Tibial artery (tissue), 4 donors: ENCODE data around the gene SLC38A10.

Experiments
- DNase-seq, 2 donors: peaks; one replicate each; pipeline ENCODE4 v3.0.0-alpha.2; 2019
- H3K27ac ChIP-seq, 2 donors: fragments of 200-600 bp; sonication (generic) in 1 of 2; 1 replicate in 1 of 2; 2 replicates in 1 of 2; pipeline ENCODE4 v1.5.1; 2018 to 2019; ENCODE audit warnings: mild to moderate bottlenecking in 1 of 2
- H3K27me3 ChIP-seq, 2 donors: fragments of 200-600 bp; sonication (generic) in 1 of 2; one replicate each; pipeline versions ENCODE4 v1.5.1 to v1.6.0; 2016 to 2019
- H3K36me3 ChIP-seq, 3 donors: fragments of 200-600 bp; sonication (generic) in 2 of 3; one replicate each; pipeline ENCODE4 v1.5.1; 2016 to 2019; ENCODE audit warnings: mild to moderate bottlenecking in 2 of 3
- H3K4me1 ChIP-seq, 4 donors: fragments of 200-600 bp; sonication (generic) in 2 of 4; 1 replicate in 3 of 4; 2 replicates in 1 of 4; pipeline ENCODE4 v1.5.1; 2016 to 2019
- H3K4me3 ChIP-seq, 2 donors: fragments of 200-600 bp; sonication (generic) in 1 of 2; 1 replicate in 1 of 2; 2 replicates in 1 of 2; pipeline ENCODE4 v1.5.1; 2018 to 2019; ENCODE audit warnings: mild to moderate bottlenecking in 2 of 2
- H3K9me3 ChIP-seq, 3 donors: fragments of 200-600 bp; sonication (generic) in 1 of 3; one replicate each; pipeline ENCODE4 v1.5.1; 2016 to 2019
- CTCF ChIP-seq, 2 experiments: fragments of 200-600 bp in 1 of 2; fragments of 450-650 bp in 1 of 2; IDR thresholded peaks; one replicate each; pipeline ENCODE4 v1.5.1; 2017 to 2019; ENCODE audit warnings: antibody characterized with exemption in 2 of 2, mild to moderate bottlenecking in 1 of 2, moderate library complexity in 1 of 2
- intact Hi-C: fragments of 100-400 bp; cut with DNase I; formaldehyde crosslinking; loops from one replicate; pipeline ENCODE4 v1.15.0; 2023; ENCODE audit warnings: low total_unique reads

The SLC38A10 gene

GRCh38 chr17:81282876-81283275, 12.2 kb downstream of the SLC38A10 start:
- intact Hi-C loops: no loop called here
- Histone ChIP-seq H3K9me3 (no peaks in the 10 kb centered on the region), H3K27ac (no peak overlapping the region), H3K27me3 (no peaks in the 10 kb centered on the region), H3K36me3 (peaks cover 9 to 73% (median 57%) of the 10 kb centered on the region in 3 donors), H3K4me1 (peaks cover 0 to 22% (median 11%) of the 10 kb centered on the region in 4 donors), H3K4me3 (no peak overlapping the region)
- no peak for DNase-seq
- no peak for TF ChIP-seq CTCF (IDR thresholded peaks at IDR 0.05)

DNA sequence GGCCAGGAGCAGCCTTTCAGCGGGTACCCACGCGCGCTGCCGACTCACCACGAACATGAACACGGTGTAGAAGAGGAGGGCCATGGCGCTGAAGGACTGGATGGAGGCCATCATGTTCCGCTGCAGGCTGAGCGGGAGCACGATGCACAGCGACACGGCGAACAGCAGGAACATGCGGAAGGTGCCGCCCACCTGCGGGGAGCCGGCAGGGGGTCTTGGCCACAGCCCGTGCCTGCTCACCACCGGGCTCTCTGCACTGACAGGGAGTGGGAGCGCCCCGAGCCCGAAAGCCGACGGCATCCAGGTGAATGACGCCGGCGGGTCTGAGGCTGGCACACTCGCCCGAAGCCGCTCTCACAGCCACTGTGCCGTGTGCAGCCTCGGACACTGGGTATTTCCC, 13.0 kb downstream of the SLC38A10 start:
- Histone ChIP-seq H3K4me1 (peaks cover 0 to 22% (median 11%) of the 10 kb centered on the region in 4 donors), H3K27ac (no peak overlapping the region), H3K36me3 (peaks cover 9 to 73% (median 54%) of the 10 kb centered on the region in 3 donors), H3K9me3 (no peaks in the 10 kb centered on the region), H3K27me3 (no peaks in the 10 kb centered on the region), H3K4me3 (no peak overlapping the region)
- DNase-seq: no peak
- no peak for TF ChIP-seq CTCF (IDR thresholded peaks at IDR 0.05)
- intact Hi-C loops: no loop called here

- peaks cover 21 to 82% (median 67%) of the 10 kb centered on the region in 3 donors for H3K36me3 ChIP-seq
- H3K4me3 ChIP-seq: no peak overlapping the region
- intact Hi-C loops: no loop called here
- no peak overlapping the region for H3K27ac ChIP-seq
- no peaks in the 10 kb centered on the region for H3K27me3 ChIP-seq
- peaks cover 0 to 12% (median 2%) of the 10 kb centered on the region in 4 donors for H3K4me1 ChIP-seq
- H3K9me3 ChIP-seq: no peaks in the 10 kb centered on the region
- DNase-seq: no peak
- TF ChIP-seq CTCF (IDR thresholded peaks at IDR 0.05): no peak
Measured at GRCh38 chr17:81280571-81280970, 14.5 kb downstream of the SLC38A10 start.

DNA sequence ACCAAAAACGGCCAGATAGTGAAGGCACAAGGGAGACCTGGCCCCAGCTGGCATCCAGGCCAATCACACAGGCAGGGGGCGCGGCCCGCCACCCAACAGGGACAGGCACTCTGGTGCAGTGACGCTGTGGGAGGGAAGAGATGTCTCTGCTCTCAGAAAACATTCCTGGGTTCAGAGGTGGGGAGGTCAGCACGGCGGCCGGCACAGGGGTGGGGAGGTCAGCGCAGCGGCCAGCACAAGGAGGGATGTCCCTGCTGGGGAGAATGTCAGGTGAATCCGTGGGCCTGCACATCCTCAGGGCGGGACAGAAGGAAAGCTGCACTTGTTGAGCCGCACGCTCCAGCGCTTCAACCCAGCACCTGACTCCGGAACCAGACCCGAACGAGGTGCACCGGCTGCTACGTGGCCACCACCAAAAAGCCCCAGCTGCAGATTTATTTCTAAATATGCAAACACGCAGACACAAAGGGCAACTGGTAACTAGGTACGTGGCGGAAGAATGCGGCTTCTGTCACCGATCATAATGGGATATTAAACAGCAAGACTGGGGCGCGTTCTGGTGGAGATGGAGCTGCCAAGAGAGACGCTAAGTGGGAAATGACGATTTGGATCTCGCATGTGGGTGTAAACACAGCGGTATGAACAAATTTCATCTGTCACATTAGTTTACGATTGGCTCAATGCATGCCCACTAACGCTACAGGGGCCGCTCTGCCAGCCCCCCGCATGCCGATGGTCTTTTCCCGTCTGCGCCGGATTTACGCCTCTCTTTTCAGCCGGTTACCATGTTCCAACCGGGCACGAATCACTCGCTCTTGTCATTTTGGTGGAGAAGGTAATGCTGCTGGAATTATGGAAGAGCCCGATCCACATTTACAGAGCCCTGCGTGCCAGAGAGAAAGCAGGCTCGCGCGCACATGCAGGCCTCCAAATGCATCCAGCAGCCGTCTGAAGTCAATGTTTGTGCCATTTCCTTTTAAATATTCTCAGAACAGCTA, 15.5 kb downstream of the SLC38A10 start:
- TF ChIP-seq CTCF (IDR thresholded peaks at IDR 0.05): no peak
- Histone ChIP-seq H3K4me3 (no peak overlapping the region), H3K27me3 (no peaks in the 10 kb centered on the region), H3K36me3 (peaks cover 27 to 92% (median 74%) of the 10 kb centered on the region in 3 donors), H3K27ac (no peak overlapping the region), H3K4me1 (peaks cover 0 to 2% (median 0%) of the 10 kb centered on the region in 4 donors), H3K9me3 (no peaks in the 10 kb centered on the region)
- intact Hi-C loops: no loop called here
- no peak for DNase-seq

DNA sequence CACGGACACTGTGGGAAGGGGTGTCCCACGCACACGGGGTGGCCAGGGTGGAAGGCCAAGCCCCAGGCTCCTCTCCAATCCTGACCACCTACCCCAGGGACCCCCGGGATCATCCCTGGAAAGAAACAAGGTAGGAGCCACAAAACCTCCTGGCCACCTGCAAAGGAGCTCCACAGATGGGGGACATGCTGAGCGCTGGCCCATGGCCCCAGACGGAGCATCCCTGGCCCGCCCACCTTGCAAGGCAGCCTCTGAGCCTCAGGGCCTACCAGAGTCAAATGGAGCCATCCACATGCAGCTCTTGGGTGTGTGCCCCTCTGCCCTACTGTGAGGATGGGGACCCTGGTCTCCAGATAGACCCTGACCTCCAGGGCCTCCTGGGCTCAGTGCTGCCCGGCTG, 16.3 kb downstream of the SLC38A10 start:
- Histone ChIP-seq H3K36me3 (peaks cover 33 to 97% (median 79%) of the 10 kb centered on the region in 3 donors), H3K27ac (no peak overlapping the region), H3K9me3 (no peaks in the 10 kb centered on the region), H3K4me1 (no peaks in the 10 kb centered on the region), H3K4me3 (no peak overlapping the region), H3K27me3 (no peaks in the 10 kb centered on the region)
- no peak for DNase-seq
- no peak for TF ChIP-seq CTCF (IDR thresholded peaks at IDR 0.05)
- intact Hi-C loops: no loop called here
